HCT116 (cell line): ENCODE measurements around the gene TJP1.

ENCODE experiments used
- CBX3 ChIP-seq: IDR thresholded peaks from 2 replicates; pipeline ENCODE4 v1.6.1; 2012; ENCODE audit warnings: low read depth
- CEBPB ChIP-seq: IDR thresholded peaks from 2 replicates; pipeline ENCODE4 v1.6.1; 2012; ENCODE audit warnings: low read depth
- ELF1 ChIP-seq: IDR thresholded peaks from 2 replicates; pipeline ENCODE4 v1.6.1; 2012; ENCODE audit warnings: low read depth, borderline replicate concordance
- EZH2 ChIP-seq: fragments of 200-600 bp; sonication (generic); IDR thresholded peaks from 2 replicates; pipeline ENCODE4 v1.6.1; 2017; ENCODE audit warnings: antibody characterized with exemption, mixed run types
- EZH2phosphoT487 ChIP-seq: fragments of 200-600 bp; IDR thresholded peaks from 2 replicates; pipeline ENCODE4 v1.6.1; 2018; ENCODE audit warnings: antibody characterized with exemption, borderline replicate concordance
- POLR2A ChIP-seq: IDR thresholded peaks from 2 replicates; pipeline ENCODE4 v1.7.0; 2011; ENCODE audit warnings: borderline replicate concordance; ENCODE audit not compliant: insufficient read depth, insufficient read length; ENCODE audit errors: extremely low read depth
- POLR2AphosphoS5 ChIP-seq: IDR thresholded peaks from 2 replicates; pipeline ENCODE4 v1.6.1; 2011; ENCODE audit warnings: mild to moderate bottlenecking, low read depth, low read length, moderate library complexity
- RAD21 ChIP-seq: IDR thresholded peaks from 2 replicates; pipeline ENCODE4 v1.6.1; 2012; ENCODE audit warnings: low read depth, mild to moderate bottlenecking
- SIN3A ChIP-seq: IDR thresholded peaks from 2 replicates; pipeline ENCODE4 v1.6.1; 2012; ENCODE audit warnings: low read depth
- ZFX ChIP-seq: fragments of 450-650 bp; IDR thresholded peaks from 2 replicates; pipeline ENCODE4 v1.6.1; 2017
- TF ChIP-seq, protein P1 (sequence below), 3 experiments: fragments of 200-600 bp in 1 of 3; sonication (generic) in 1 of 3; IDR thresholded peaks in 2 of 3; conservative IDR thresholded peaks in 1 of 3; 2 replicates each; pipeline ENCODE4 v1.5.1; 2012 to 2017; ENCODE audit warnings: low read depth in 2 of 3, low read length in 2 of 3, antibody characterized with exemption in 1 of 3, borderline replicate concordance in 1 of 3, control low read depth in 1 of 3, mild to moderate bottlenecking in 1 of 3, mixed read lengths in 1 of 3, mixed run types in 1 of 3, moderate library complexity in 1 of 3; ENCODE audit not compliant: insufficient read depth in 1 of 3
- TF ChIP-seq, protein P2 (sequence below): IDR thresholded peaks from 2 replicates; pipeline ENCODE4 v1.6.1; 2011; ENCODE audit warnings: mild to moderate bottlenecking, low read length, moderate library complexity; ENCODE audit not compliant: insufficient replicate concordance; ENCODE audit errors: extremely low read depth
- TF ChIP-seq, protein P3 (sequence below): IDR thresholded peaks from 2 replicates; pipeline ENCODE4 v1.6.1; 2012

DNA sequence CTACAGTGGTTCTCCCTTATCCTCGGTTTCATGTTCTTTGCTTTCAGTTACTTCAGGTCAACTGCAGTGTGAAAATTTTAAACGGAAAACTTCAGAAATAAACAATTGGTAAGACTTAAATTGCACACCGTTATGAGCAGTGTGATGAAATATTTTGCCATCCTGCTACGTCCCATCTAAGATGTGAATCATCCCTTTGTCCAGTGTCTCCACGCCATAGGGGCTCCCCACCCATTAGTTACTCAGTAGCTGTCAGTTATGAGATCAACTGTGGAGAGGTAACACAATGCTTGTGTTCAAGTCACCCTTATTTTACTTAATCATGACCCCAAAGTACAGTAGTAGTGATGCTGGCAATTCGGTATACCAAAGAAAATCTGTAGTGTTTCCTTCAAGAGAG lies 47.4 kb downstream of the TJP1 start:
- TF ChIP-seq POLR2A, result no peak
- TF ChIP-seq ELF1, result no peak
- no peak for TF ChIP-seq ZFX
- no peak for TF ChIP-seq CBX3
- TF ChIP-seq, protein P1, sequence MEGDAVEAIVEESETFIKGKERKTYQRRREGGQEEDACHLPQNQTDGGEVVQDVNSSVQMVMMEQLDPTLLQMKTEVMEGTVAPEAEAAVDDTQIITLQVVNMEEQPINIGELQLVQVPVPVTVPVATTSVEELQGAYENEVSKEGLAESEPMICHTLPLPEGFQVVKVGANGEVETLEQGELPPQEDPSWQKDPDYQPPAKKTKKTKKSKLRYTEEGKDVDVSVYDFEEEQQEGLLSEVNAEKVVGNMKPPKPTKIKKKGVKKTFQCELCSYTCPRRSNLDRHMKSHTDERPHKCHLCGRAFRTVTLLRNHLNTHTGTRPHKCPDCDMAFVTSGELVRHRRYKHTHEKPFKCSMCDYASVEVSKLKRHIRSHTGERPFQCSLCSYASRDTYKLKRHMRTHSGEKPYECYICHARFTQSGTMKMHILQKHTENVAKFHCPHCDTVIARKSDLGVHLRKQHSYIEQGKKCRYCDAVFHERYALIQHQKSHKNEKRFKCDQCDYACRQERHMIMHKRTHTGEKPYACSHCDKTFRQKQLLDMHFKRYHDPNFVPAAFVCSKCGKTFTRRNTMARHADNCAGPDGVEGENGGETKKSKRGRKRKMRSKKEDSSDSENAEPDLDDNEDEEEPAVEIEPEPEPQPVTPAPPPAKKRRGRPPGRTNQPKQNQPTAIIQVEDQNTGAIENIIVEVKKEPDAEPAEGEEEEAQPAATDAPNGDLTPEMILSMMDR (IDR thresholded peaks at IDR 0.05 in 2 of 3, conservative IDR thresholded peaks at IDR 0.05 in 1 of 3; ENCODE audit: borderline replicate concordance in 1 of 3, insufficient read depth in 1 of 3, low read depth in 2 of 3, low read length in 2 of 3), result no peak
- TF ChIP-seq EZH2, result no peak
- TF ChIP-seq POLR2AphosphoS5, result 0 out of 2 replicates have a peak, but pooled peaks have one; percentile 18
- TF ChIP-seq EZH2phosphoT487, result no peak
- TF ChIP-seq, protein P2, sequence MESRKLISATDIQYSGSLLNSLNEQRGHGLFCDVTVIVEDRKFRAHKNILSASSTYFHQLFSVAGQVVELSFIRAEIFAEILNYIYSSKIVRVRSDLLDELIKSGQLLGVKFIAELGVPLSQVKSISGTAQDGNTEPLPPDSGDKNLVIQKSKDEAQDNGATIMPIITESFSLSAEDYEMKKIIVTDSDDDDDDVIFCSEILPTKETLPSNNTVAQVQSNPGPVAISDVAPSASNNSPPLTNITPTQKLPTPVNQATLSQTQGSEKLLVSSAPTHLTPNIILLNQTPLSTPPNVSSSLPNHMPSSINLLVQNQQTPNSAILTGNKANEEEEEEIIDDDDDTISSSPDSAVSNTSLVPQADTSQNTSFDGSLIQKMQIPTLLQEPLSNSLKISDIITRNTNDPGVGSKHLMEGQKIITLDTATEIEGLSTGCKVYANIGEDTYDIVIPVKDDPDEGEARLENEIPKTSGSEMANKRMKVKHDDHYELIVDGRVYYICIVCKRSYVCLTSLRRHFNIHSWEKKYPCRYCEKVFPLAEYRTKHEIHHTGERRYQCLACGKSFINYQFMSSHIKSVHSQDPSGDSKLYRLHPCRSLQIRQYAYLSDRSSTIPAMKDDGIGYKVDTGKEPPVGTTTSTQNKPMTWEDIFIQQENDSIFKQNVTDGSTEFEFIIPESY, result no peak
- peak; percentile 67 for TF ChIP-seq CEBPB
- TF ChIP-seq, protein P3, sequence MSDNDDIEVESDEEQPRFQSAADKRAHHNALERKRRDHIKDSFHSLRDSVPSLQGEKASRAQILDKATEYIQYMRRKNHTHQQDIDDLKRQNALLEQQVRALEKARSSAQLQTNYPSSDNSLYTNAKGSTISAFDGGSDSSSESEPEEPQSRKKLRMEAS, result no peak; the same call in 1 of the 2 replicates
- no peak for TF ChIP-seq RAD21
- no peak for TF ChIP-seq SIN3A
